ENCODE results near the gene BMP10. TPM values are rescaled to one million over a fixed set of nuclear protein-coding genes. Genes with fewer than 3 reads are reported as not detected.

Gene BMP10
- total and polyA plus RNA-seq, 2 of the 13 experiments (the other 11 are each of a cell fraction or from before 2014, with no cell fraction given): not detected

DNA sequence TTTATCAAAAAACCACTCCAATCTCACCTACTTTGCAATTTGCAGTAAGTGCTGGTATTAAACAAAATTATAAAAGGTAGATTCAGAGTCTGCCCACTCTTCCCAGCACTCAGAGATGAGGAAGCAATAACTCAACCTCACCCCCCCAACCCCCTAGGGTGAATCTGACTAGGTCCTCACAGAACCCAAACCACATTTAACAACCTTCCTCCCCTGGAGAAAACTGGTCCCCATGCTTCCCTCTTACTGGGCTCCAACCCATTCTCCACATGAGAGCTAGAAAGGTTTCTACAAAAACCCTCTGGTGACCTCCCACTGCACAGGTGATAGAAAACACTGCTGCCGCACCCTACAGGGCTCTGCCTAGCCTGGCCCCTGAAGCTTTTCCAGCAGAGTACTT lies 40.5 kb upstream of the BMP10 start (continued):
- TF ChIP-seq, protein P1, sequence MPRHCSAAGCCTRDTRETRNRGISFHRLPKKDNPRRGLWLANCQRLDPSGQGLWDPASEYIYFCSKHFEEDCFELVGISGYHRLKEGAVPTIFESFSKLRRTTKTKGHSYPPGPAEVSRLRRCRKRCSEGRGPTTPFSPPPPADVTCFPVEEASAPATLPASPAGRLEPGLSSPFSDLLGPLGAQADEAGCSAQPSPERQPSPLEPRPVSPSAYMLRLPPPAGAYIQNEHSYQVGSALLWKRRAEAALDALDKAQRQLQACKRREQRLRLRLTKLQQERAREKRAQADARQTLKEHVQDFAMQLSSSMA (CRISPR knock-in tag; IDR thresholded peaks at IDR 0.05): no peak
- no peak for TF ChIP-seq TEF (CRISPR knock-in tag; IDR thresholded peaks at IDR 0.05)
- TF ChIP-seq ZNF607 (CRISPR knock-in tag; IDR thresholded peaks at IDR 0.05; ENCODE audit: borderline replicate concordance): no peak
- TF ChIP-seq FOXM1 (CRISPR knock-in tag; IDR thresholded peaks at IDR 0.05): no peak
- TF ChIP-seq PITX1 (CRISPR knock-in tag; IDR thresholded peaks at IDR 0.05): no peak
- no peak for TF ChIP-seq ZNF563 (CRISPR knock-in tag; IDR thresholded peaks at IDR 0.05)
- no peak for TF ChIP-seq MTF2 (CRISPR knock-in tag; IDR thresholded peaks at IDR 0.05; ENCODE audit: borderline replicate concordance)
- no peak for TF ChIP-seq SPEN (CRISPR knock-in tag; IDR thresholded peaks at IDR 0.05; ENCODE audit: low read depth)
- no peak for TF ChIP-seq MZF1 (CRISPR knock-in tag; IDR thresholded peaks at IDR 0.05; ENCODE audit: borderline replicate concordance)

- Histone ChIP-seq H3K4me3 (replicated peaks in 1 of 3; ENCODE audit: insufficient read depth in 1 of 3, low read depth in 2 of 3, low read length in 3 of 3) (no peak overlapping the region), H2AFZ (ENCODE audit: low read length) (no peak overlapping the region), H3K27me3 (ENCODE audit: control insufficient read depth in 1 of 2, insufficient read depth in 2 of 2, low read length in 2 of 2) (peaks cover 2 to 15% of the 10 kb centered on the region in 2 experiments; a peak in 1 of 5 replicates), H3K4me2 (ENCODE audit: low read depth, low read length) (no peak overlapping the region), H4K20me1 (ENCODE audit: insufficient read depth, low read length) (no peaks in the 10 kb centered on the region), H3K9ac (ENCODE audit: insufficient read depth, low read depth, low read length) (no peak overlapping the region), H3K36me3 (replicated peaks in 1 of 2; ENCODE audit: control insufficient read depth in 1 of 2, insufficient read depth in 2 of 2, low read length in 2 of 2) (no peaks in the 10 kb centered on the region), H3K4me1 (ENCODE audit: insufficient read depth, low read length) (peaks cover 10% of the 10 kb centered on the region), H3K79me2 (ENCODE audit: insufficient read depth, low read length) (no peaks in the 10 kb centered on the region), H3K27ac (ENCODE audit: extremely low read length, insufficient read depth, low read length) (no peak overlapping the region), H3K9me3 (ENCODE audit: low read length) (no peaks in the 10 kb centered on the region)
- no TSS peak for BruUV-seq (replicated peaks)
- in situ Hi-C loops (cut with HindIII; ENCODE audit: extremely low pct_ligation_motif_present, low pct_unique_long_range_greater_than_20kb): no loop called here
- ChIA-PET POLR2A (no interaction called here), CTCF (ENCODE audit: low intra/inter-chr PET ratio, low total read pairs) (no interaction called here)
- FAIRE-seq (no peak), DNase-seq (ENCODE audit: low spot score) (no peak), ATAC-seq (no peak)
- WGBS (ENCODE audit: low lambda C conversion rate): 0% methylated on average over 4 of the region's 4 CpGs
- TF ChIP-seq, protein P2, sequence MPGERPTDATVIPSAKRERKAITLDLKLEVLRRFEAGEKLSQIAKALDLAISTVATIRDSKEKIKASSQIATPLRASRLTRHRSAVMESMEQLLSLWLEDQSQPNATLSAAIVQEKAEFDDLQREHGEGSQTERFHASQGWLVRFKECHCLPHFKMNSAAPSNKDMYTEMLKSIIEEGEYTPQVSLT (CRISPR knock-in tag; IDR thresholded peaks at IDR 0.05; ENCODE audit: borderline replicate concordance, low read depth): no peak
- intact Hi-C loops (cut with micrococcal nuclease; ENCODE audit: unreplicated experiment): no loop called here
Measured at GRCh38 chr2:68911246-68911645, 40.0 kb upstream of the BMP10 start.

All from HepG2 (cell line).